ENCODE results near the gene SYNM.

The SYNM gene

GRCh38 chr15:99165020-99165790 is 60.3 kb downstream of the SYNM start:
- DNase-seq (ENCODE audit: low read depth in 2 of 2, low spot score in 1 of 2) = no peak

- DNase-seq (ENCODE audit: low read depth in 2 of 2, low spot score in 1 of 2) = no peak
These were observed 61.2 kb downstream of the SYNM start for GRCh38 chr15:99165956-99166689.

DNA sequence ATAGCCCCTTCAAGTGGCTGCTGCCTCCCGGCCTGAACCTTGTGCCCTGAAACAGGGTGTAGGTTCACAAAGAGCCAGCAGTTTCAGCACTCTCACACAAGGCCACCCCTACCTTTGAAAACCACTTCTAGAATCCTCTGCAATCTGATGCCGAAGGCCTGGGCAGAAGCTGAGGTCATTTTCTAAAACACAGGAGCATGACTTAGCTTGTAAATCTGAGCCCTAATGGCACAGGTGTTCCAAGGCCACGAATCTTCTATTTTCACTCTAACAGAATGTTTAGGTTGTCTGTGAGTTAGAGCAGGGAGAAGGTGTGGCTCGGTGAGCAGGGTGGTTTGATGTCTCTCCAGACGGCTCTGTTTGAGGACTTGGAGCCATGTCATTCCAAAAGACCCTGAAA is 62.3 kb downstream of the SYNM start:
- no peak for DNase-seq (ENCODE audit: low read depth in 2 of 2, low spot score in 1 of 2)

- no peak for DNase-seq (ENCODE audit: low read depth in 2 of 2, low spot score in 1 of 2)
These were observed 62.8 kb downstream of the SYNM start for GRCh38 chr15:99167640-99168039.

DNA sequence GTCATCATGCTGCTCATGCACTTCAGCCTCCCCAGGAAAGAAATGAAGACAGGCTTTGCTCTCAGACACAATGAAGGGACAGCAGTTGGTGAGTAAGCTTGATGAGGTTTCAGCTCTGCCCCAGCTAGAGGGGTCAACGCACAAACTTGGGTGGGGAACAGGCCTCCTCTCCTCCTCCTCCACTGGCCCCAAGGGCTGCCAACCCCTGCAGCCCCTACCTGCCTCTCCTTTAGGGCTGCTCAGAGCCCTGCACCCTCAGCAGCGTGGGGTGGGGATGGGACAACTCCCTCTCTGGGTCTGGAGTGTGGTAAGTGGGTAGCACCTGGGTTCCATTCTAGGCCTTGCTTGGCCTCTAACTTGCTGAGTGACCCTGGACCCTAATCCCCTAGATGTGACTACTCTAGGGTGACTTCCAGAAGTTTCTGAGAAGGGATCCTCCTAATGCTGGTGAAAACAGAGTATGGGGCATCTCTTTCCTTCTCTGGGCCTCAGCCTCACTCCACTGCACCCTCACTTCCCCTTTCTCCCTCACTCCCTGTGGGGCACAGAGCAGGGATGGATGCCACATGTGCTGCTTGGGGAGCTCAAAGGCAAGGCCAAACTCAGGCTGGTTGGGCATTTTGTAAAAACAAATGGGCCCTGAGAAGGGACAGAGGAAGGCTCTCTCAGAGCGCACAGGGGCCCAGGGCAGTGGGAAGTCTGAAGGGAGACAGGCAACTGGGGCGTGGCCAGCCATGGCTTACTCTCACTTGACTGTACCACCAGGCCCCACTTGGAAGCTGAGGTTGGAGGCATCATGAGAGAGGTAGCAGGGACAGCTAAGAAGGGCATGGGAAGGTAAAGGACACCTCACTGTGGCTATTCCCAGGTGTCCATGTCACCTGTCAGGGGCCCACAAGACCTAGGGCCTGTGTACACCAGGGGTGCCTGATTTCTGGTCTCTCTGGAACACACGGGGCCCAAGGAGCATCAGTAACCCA is 64.0 kb downstream of the SYNM start:
- DNase-seq (ENCODE audit: low read depth in 2 of 2, low spot score in 1 of 2) = no peak

GRCh38 chr15:99169769-99170311 is 65.0 kb downstream of the SYNM start:
- DNase-seq (ENCODE audit: low read depth in 2 of 2, low spot score in 1 of 2) = no peak

DNA sequence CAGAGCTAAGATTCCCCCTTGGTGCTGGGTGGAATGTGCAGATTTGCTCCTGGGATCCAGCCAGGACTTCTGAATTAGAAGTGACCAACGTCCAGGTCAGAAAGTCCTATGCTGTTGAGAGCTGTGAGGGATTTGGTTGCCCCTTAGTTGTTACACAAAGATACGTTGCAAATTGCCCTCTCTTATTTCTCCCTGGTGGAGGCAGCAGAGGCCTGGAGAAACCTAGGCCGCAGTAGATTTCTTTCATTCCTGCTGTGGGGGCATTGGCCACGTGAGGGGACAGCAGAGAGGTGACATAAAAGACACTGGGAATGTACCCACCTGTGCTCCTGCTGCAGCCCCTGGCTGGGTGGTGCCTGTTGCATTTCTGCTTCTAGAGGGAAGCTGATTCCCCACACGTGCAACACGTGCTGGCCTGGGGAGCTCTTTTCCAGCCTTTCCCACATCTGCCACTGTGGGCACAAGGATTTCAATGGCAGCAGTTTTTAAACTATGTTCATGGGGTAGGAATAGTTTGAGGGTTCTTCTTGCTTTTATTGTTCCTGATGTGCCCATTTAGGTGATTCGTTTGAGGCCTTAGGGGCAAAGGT is 65.7 kb downstream of the SYNM start:
- DNase-seq (ENCODE audit: low read depth in 2 of 2, low spot score in 1 of 2) = no peak

DNA sequence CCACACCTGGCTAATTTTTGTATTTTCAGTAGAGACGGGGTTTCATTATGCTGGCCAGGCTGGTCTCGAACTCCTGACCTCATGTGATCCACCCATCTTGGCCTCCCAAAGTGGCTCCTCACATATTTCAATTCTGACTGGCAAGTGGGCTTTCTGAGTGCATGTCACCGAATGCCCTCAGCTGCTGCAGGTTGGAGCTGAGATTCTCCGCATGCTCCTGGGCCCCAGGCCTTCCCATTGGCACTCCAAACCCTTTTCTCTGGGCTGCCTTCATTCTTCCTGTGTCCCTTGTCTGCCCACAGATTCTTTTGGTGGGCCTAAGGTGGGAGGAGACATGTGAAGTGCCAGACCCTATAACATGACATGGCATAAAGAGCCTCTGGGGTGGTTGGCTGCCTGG is 67.3 kb downstream of the SYNM start:
- no peak for DNase-seq (ENCODE audit: low read depth in 2 of 2, low spot score in 1 of 2)

DNA sequence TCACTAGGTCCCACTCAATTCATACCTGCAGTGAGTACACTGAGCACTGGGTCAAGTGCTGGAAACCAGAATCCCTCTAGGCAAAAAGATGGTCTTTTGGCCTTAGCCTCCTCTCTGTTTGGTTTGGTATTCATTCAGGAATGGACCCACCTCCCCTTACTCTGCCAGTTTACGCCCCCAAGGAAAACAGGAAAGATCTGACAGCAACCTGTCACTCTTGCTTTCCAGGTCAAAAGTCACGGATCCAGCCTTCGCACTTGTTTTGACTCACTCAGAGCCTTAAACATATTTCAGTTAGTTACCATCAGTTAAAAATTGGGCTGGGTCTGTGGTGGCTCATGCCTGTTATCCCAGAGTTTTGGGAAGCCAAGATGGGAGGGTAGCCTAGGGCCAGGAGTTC is 68.1 kb downstream of the SYNM start:
- DNase-seq (ENCODE audit: low read depth in 2 of 2, low spot score in 1 of 2) = no peak

DNA sequence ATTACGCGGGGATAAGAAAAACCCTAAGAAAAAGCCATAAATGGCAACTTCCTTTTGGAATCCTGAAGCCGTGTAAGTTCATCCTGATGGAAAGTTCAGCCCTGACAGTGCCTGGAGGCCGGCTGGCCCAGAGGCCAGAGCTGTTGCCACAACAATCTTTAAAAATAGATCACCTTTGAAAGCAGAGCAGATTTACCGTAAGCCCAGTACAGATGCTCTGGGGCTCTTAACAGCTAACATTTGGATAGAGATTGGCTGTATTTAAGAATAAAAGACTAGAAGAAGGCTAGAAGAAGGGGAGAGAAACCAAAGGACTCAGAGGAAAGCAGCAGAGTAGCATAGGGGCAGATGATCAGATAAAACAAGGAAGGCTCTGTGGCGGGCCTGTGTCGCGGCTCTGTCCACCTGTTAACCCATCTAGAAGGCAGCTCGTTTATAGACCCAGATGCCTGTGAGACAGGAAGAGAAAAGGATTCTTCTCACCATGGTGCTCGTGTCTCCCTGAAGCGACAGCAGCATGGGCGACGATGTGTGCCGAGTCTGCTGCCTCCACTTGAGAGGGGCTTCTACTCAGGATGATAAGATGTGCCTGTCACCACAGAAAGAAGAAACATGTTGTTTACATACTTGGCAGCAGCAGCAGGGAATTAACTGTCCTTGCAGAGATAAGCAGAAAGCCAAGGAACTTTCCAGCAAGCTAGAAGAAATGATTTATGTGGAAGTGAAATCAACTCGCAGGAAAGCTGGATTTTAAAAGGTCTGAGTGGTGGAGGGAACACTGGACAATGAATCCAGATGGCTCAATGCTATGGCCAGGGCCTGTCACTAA is 69.9 kb downstream of the SYNM start:
- DNase-seq (ENCODE audit: low read depth in 2 of 2, low spot score in 1 of 2) = no peak

DNA sequence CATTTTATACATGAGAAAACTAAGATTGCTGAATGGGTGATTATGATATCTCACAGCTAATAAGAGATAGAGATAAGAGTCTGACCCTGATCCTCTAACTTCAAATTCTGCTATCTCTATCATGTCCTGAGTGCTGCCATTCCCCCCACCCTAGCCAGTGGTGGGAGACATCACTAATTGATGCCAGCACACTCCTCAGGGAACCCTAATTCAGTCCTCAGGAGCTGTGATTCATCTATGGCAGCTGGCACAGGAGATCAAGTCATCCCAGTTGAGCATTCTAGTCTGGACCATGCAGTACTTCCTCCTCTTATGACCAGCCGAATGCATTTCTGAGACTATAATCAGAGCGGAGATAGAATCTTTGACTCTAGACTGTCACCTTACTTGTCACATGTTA is 71.9 kb downstream of the SYNM start:
- no peak for DNase-seq (ENCODE audit: low read depth in 2 of 2, low spot score in 1 of 2)

DNA sequence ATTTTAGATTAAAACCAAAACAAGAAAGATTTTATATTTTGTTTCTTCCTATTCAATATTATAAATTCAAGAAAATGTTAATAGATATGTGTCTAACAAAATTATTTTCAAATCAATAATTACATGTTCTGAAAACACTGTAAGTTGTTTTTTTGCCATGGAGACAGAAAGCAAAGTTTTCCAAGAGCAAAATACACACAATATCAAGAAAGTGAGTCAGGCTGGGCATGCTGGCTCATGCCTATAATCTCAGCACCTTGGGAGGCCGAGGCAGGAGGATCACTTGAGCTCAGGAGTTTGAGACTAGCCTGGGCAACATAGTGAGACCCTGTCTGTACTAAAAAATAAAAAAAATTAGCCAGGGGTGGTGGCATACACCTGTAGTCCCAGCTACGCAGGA is 72.8 kb downstream of the SYNM start:
- DNase-seq (ENCODE audit: low read depth in 2 of 2, low spot score in 1 of 2) = no peak

DNA sequence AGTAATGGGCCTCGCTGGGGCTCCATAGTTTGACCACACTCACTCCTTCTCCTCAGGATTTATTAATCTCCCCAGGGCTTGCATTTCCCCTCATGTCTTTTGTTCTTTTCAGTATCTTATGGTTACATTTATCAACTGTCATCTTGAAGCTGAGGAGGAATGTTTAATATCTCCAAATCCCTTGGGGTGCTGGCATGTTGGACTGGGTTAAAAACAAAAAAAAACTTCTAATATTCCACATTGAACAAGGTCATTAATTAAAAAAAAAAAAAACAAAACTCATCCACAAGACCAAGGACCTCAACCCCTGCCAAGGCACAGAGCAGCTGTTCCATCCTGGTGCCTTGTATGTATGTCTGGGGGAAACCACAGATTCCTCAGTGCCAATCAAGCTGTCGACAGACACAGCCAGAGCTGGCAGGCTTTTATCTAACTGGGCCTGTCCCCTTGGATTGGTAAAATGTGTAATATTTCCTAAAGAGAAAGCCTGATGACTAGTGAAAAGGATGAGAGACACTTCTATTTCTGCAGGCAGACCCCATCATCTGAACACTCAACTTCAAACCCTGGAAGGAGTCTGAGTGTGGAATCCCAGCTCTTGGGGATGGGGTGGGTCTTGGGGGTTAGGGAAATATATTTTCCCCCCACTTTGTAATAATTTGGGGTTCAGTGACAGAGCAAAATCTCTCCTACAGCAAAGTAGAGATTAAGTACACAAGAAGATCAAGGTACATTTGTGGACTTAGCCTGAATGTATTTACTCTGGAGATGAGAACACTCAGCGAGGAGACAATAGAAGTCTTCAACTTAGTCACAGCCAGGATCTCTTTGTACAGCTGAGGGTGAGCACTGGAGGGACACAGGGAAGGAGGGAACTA is 75.4 kb downstream of the SYNM start:
- no peak for DNase-seq (ENCODE audit: low read depth in 2 of 2, low spot score in 1 of 2)

- DNase-seq (ENCODE audit: low read depth in 2 of 2, low spot score in 1 of 2) = no peak
These were observed 76.1 kb downstream of the SYNM start for GRCh38 chr15:99180964-99181306.

DNA sequence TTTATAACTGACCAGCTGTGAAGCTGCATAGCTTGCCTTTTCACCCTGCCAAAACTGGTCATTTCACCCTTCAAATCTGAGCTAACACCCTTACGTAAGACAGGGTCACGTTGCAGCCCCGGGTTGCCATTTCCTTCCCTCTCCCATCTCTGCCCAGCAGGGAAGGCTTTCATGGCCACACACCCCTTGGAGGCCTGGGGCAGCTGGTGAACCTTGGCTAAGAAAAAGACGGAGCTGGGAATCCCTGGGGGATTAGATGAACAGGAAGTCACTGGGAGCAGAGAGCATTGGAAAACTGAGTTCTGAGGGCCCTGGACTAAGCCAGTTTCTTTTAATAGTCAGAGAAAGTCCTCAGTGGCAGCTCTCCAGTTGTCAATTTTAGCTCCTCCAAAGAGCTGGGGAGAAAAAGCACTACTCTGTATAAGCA is 76.7 kb downstream of the SYNM start:
- DNase-seq (ENCODE audit: low read depth in 2 of 2, low spot score in 1 of 2) = no peak

DNA sequence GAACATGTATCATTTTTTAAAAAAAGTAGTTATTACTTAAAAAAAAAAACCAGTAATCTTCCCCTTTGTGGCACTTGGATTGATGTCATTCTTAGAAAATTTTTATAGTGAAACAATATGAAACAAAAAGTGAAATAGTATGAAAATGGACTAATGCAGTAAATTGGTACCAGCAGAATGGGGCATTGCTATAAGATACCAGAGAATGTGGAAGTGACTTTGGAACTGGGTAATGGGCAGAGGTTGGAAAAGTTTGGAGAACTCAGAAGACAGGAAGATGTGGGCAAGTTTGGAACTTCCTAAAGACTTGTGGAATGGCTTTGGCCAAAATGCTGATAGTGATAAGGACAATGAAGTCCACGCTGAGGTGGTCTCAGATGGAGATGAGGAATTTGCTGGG is 77.9 kb downstream of the SYNM start:
- DNase-seq (ENCODE audit: low read depth in 2 of 2, low spot score in 1 of 2) = no peak
